HepG2 (cell line): ENCODE data around the gene SLC9A1. TPM values are rescaled to one million over a fixed set of nuclear protein-coding genes. Genes with fewer than 3 reads are reported as not detected.
A peak's percentile ranks its signal among the peaks of the same experiment; 100 is the strongest.

Experiments
- KMT2B ChIP-seq: IDR thresholded peaks from 2 replicates; pipeline ENCODE4 v1.6.1; 2016; ENCODE audit warnings: missing genetic modification reagents, missing compliant biosample characterization
- SOX5 ChIP-seq: IDR thresholded peaks from 2 replicates; pipeline ENCODE4 v1.6.1; 2016; ENCODE audit warnings: borderline replicate concordance
- SRF ChIP-seq: IDR thresholded peaks from 2 replicates; pipeline ENCODE4 v1.6.1; 2011; ENCODE audit warnings: mild to moderate bottlenecking, low read depth, low read length, moderate library complexity
- ZNF124 ChIP-seq: sonication (generic); formaldehyde crosslinking; IDR thresholded peaks from 2 replicates; pipeline ENCODE4 v1.4.0; 2020; ENCODE audit warnings: missing genetic modification reagents
- ZNF160 ChIP-seq: sonication (generic); formaldehyde crosslinking; IDR thresholded peaks from 2 replicates; pipeline ENCODE4 v1.8.0; 2022; ENCODE audit warnings: mild to moderate bottlenecking, inconsistent platforms, missing genetic modification reagents
- ZNF543 ChIP-seq: sonication (generic); formaldehyde crosslinking; IDR thresholded peaks from 2 replicates; pipeline ENCODE4 v1.4.0; 2020; ENCODE audit warnings: mild to moderate bottlenecking, missing genetic modification reagents
- ZSCAN12 ChIP-seq: sonication (generic); formaldehyde crosslinking; IDR thresholded peaks from 2 replicates; pipeline ENCODE4 v1.9.0; 2021; ENCODE audit warnings: mild to moderate bottlenecking, missing genetic modification reagents
- polyA plus RNA-seq, 8 experiments: library from polyadenylated mRNA; depleted of rRNA in 3 of 8; stranded (reverse) in 7 of 8; unstranded in 1 of 8; fragments of >200 nt; fragmentation: Illumina TruSeq in 4 of 8; extraction: Trizol in 4 of 8; gene quantifications; 2 replicates each; pipeline versions ENCODE4 v1.2.1 to v1.2.3, GENCODE V29; 2011 to 2016; ENCODE audit warnings: low read depth in 4 of 8, missing spikeins in 1 of 8, mixed read lengths in 1 of 8; ENCODE audit not compliant: insufficient read depth in 1 of 8
- total RNA-seq, 5 experiments: library from RNA; depleted of rRNA; stranded (reverse); fragments of >200 nt; fragmentation: Illumina TruSeq; extraction: Trizol; gene quantifications; 2 replicates each; pipeline ENCODE4 v1.2.3, GENCODE V29; 2016; ENCODE audit warnings: low read depth in 1 of 5
- TF ChIP-seq, protein P1 (sequence below): sonication (generic); formaldehyde crosslinking; IDR thresholded peaks from 2 replicates; pipeline ENCODE4 v1.4.0; 2020; ENCODE audit warnings: mild to moderate bottlenecking, missing genetic modification reagents
- TF ChIP-seq, protein P2 (sequence below): sonication (generic); formaldehyde crosslinking; IDR thresholded peaks from 2 replicates; pipeline ENCODE4 v1.5.0; 2020; ENCODE audit warnings: missing genetic modification reagents, mild to moderate bottlenecking, borderline replicate concordance
- TF ChIP-seq, protein P3 (sequence below): sonication (generic); formaldehyde crosslinking; IDR thresholded peaks from 2 replicates; pipeline ENCODE4 v1.5.0; 2020; ENCODE audit warnings: mild to moderate bottlenecking, missing genetic modification reagents
- TF ChIP-seq, protein P4 (sequence below): sonication (generic); formaldehyde crosslinking; IDR thresholded peaks from 2 replicates; pipeline ENCODE4 v1.8.1; 2023; ENCODE audit warnings: mild to moderate bottlenecking, missing genetic modification reagents
- TF ChIP-seq, protein P5 (sequence below): sonication (generic); formaldehyde crosslinking; IDR thresholded peaks from 2 replicates; pipeline ENCODE4 v1.8.1; 2023; ENCODE audit warnings: missing genetic modification reagents, inconsistent platforms, borderline replicate concordance
- TF ChIP-seq, protein P6 (sequence below): sonication (generic); formaldehyde crosslinking; IDR thresholded peaks from 2 replicates; pipeline ENCODE4 v1.4.0; 2020; ENCODE audit warnings: missing genetic modification reagents

The SLC9A1 gene
- total and polyA plus RNA-seq, 2 of the 13 experiments (the other 11 are each of a cell fraction or from before 2014, with no cell fraction given) = 1.4 to 2.9 TPM

DNA sequence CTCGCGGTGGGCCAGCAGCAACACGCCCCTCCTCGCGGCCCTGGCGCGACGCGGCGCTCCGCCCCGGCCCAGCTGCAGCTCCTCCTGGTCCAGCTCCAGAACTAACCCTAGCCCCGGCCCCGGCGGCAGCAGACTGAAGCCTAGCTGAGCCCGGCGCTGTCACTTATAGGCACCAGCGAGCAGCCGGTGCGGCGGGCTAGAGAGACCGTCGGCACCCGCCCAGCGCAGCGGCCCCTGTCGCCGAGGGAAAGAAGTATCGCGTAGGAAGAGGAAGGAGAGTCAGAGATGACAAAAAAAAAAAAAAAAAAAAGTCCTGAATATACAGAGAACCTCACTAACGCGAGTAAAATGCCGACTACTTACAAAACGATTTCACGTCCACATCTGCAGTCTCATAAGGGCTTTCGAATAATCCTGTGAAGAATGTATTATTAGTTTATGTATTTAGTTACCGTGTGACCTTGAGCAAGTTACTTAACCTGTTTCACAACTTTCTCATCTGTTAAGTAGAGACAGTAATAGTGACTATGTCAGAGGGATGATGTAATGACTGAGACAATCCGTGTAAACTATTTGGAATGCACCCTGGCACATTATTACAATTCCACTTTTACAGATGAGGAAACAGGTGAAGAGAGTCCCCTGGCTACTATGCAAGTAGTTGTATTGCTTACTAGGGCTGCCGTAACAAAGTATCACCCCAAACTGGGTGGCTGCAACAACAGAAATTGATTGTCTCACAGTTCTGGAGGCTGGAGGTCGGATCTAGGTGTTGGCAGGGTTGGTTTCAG, at the start of gene SLC9A1 (continued):
- TF ChIP-seq, protein P1, sequence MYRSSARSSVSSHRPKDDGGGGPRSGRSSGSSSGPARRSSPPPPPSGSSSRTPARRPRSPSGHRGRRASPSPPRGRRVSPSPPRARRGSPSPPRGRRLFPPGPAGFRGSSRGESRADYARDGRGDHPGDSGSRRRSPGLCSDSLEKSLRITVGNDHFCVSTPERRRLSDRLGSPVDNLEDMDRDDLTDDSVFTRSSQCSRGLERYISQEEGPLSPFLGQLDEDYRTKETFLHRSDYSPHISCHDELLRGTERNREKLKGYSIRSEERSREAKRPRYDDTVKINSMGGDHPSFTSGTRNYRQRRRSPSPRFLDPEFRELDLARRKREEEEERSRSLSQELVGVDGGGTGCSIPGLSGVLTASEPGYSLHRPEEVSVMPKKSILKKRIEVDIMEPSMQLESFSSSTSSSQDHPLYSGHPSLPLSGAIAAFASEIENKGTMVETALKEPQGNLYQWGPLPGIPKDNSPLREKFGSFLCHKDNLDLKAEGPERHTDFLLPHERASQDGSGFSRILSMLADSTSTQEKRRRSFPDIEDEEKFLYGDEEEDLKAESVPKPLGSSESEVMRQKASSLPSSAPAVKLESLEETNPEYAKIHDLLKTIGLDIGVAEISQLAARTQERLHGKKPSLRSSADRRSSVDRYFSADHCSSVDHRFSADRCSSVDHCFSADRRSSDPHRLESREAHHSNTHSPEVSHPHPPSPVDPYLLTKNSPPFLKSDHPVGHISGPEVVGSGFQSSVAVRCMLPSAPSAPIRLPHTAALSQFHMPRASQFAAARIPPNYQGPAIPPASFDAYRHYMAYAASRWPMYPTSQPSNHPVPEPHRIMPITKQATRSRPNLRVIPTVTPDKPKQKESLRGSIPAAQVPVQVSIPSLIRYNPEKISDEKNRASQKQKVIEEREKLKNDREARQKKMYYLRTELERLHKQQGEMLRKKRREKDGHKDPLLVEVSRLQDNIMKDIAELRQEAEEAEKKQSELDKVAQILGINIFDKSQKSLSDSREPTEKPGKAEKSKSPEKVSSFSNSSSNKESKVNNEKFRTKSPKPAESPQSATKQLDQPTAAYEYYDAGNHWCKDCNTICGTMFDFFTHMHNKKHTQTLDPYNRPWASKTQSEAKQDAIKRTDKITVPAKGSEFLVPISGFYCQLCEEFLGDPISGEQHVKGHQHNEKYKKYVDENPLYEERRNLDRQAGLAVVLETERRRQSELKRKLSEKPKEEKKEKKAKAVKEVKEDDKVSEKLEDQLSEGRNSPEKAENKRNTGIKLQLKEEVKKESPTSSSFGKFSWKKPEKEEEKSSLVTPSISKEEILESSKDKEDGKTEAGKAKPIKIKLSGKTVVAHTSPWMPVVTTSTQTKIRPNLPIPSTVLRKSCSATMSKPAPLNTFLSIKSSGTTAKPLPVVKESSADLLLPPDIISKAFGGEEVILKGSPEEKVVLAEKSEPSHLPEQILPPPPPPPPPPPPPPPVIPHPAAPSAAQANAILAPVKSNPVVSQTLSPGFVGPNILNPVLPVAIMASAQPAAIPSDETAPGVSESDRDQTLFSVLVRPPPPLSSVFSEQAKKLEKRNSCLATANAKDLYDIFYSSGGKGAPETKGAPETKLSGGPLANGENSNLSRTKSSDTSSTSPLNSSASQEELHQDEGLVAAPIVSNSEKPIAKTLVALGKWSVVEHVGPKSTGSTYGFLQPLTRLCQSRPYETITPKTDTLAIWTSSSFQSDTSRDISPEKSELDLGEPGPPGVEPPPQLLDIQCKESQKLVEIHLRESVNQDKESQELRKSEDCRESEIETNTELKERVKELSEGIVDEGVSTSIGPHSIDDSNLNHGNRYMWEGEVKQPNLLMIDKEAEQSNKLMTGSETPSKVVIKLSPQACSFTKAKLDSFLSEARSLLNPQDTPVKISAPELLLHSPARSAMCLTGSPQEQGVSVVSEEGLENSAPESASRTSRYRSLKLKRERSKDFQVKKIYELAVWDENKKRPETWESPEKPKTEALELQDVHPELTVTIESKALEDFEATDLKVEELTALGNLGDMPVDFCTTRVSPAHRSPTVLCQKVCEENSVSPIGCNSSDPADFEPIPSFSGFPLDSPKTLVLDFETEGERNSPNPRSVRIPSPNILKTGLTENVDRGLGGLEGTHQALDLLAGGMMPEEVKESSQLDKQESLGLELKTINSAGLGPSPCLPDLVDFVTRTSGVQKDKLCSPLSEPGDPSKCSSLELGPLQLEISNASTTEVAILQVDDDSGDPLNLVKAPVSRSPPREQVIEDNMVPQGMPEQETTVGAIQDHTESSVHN = no peak; the same call in 1 of the 2 replicates
- TF ChIP-seq ZSCAN12 (CRISPR knock-in tag) (peak; percentile 91; the same call in 1 of the 2 replicates), SRF (no peak), KMT2B (CRISPR knock-in tag) (peak; percentile 89), ZNF543 (CRISPR knock-in tag) (no peak), SOX5 (CRISPR knock-in tag) (no peak; the same call in 1 of the 2 replicates), ZNF124 (CRISPR knock-in tag) (0 out of 2 replicates have a peak, but pooled peaks have one; percentile 74), ZNF160 (CRISPR knock-in tag) (peak; percentile 94)
- TF ChIP-seq, protein P2, sequence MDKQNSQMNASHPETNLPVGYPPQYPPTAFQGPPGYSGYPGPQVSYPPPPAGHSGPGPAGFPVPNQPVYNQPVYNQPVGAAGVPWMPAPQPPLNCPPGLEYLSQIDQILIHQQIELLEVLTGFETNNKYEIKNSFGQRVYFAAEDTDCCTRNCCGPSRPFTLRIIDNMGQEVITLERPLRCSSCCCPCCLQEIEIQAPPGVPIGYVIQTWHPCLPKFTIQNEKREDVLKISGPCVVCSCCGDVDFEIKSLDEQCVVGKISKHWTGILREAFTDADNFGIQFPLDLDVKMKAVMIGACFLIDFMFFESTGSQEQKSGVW (CRISPR knock-in tag) = no peak; the same call in 1 of the 2 replicates
- TF ChIP-seq, protein P3, sequence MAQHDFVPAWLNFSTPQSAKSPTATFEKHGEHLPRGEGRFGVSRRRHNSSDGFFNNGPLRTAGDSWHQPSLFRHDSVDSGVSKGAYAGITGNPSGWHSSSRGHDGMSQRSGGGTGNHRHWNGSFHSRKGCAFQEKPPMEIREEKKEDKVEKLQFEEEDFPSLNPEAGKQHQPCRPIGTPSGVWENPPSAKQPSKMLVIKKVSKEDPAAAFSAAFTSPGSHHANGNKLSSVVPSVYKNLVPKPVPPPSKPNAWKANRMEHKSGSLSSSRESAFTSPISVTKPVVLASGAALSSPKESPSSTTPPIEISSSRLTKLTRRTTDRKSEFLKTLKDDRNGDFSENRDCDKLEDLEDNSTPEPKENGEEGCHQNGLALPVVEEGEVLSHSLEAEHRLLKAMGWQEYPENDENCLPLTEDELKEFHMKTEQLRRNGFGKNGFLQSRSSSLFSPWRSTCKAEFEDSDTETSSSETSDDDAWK (CRISPR knock-in tag) = no peak
- TF ChIP-seq, protein P4, sequence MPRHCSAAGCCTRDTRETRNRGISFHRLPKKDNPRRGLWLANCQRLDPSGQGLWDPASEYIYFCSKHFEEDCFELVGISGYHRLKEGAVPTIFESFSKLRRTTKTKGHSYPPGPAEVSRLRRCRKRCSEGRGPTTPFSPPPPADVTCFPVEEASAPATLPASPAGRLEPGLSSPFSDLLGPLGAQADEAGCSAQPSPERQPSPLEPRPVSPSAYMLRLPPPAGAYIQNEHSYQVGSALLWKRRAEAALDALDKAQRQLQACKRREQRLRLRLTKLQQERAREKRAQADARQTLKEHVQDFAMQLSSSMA = no peak; the same call in 1 of the 2 replicates
- TF ChIP-seq, protein P5, sequence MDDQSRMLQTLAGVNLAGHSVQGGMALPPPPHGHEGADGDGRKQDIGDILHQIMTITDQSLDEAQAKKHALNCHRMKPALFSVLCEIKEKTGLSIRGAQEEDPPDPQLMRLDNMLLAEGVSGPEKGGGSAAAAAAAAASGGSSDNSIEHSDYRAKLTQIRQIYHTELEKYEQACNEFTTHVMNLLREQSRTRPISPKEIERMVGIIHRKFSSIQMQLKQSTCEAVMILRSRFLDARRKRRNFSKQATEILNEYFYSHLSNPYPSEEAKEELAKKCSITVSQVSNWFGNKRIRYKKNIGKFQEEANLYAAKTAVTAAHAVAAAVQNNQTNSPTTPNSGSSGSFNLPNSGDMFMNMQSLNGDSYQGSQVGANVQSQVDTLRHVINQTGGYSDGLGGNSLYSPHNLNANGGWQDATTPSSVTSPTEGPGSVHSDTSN (CRISPR knock-in tag) = no peak
- TF ChIP-seq, protein P6, sequence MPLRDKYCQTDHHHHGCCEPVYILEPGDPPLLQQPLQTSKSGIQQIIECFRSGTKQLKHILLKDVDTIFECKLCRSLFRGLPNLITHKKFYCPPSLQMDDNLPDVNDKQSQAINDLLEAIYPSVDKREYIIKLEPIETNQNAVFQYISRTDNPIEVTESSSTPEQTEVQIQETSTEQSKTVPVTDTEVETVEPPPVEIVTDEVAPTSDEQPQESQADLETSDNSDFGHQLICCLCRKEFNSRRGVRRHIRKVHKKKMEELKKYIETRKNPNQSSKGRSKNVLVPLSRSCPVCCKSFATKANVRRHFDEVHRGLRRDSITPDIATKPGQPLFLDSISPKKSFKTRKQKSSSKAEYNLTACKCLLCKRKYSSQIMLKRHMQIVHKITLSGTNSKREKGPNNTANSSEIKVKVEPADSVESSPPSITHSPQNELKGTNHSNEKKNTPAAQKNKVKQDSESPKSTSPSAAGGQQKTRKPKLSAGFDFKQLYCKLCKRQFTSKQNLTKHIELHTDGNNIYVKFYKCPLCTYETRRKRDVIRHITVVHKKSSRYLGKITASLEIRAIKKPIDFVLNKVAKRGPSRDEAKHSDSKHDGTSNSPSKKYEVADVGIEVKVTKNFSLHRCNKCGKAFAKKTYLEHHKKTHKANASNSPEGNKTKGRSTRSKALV (CRISPR knock-in tag) = peak; percentile 78
